HepG2 (cell line): ENCODE measurements around the gene ZNF217. TPM values are rescaled to one million over a fixed set of nuclear protein-coding genes. Genes with fewer than 3 reads are reported as not detected.

Source experiments
- ARID3A ChIP-seq: IDR thresholded peaks from 2 replicates; pipeline ENCODE4 v1.6.1; 2012; ENCODE audit warnings: low read depth, low read length, improper control_type of control experiment
- ETS1 ChIP-seq: sonication (generic); formaldehyde crosslinking; IDR thresholded peaks from 2 replicates; pipeline ENCODE4 v1.4.0; 2020; ENCODE audit warnings: missing genetic modification reagents
- HMGA1 ChIP-seq: sonication (generic); formaldehyde crosslinking; conservative IDR thresholded peaks from 2 replicates; pipeline ENCODE4 v1.4.0; 2020; ENCODE audit warnings: missing genetic modification reagents
- NR2F6 ChIP-seq, 2 experiments: IDR thresholded peaks; 2 replicates each; pipeline ENCODE4 v1.6.1; 2016; ENCODE audit warnings: antibody characterized with exemption in 1 of 2, mild to moderate bottlenecking in 1 of 2
- PRDM15 ChIP-seq: sonication (generic); formaldehyde crosslinking; IDR thresholded peaks from 2 replicates; pipeline ENCODE4 v1.4.0; 2020; ENCODE audit warnings: missing genetic modification reagents
- PRDM4 ChIP-seq: sonication (generic); formaldehyde crosslinking; IDR thresholded peaks from 2 replicates; pipeline ENCODE4 v1.9.0; 2021; ENCODE audit warnings: missing genetic modification reagents, borderline replicate concordance
- RFXAP ChIP-seq: sonication (generic); formaldehyde crosslinking; IDR thresholded peaks from 2 replicates; pipeline ENCODE4 v1.4.0; 2020; ENCODE audit warnings: missing genetic modification reagents, borderline replicate concordance
- SALL1 ChIP-seq: sonication (generic); formaldehyde crosslinking; IDR thresholded peaks from 2 replicates; pipeline ENCODE4 v1.8.0; 2022; ENCODE audit warnings: mild to moderate bottlenecking, missing genetic modification reagents
- TFAP4 ChIP-seq: sonication (generic); IDR thresholded peaks from 2 replicates; pipeline ENCODE4 v1.6.1; 2016; ENCODE audit warnings: low read depth, borderline replicate concordance
- ZNF280B ChIP-seq: sonication (generic); formaldehyde crosslinking; IDR thresholded peaks from 2 replicates; pipeline ENCODE4 v1.5.0; 2020; ENCODE audit warnings: missing genetic modification reagents, mild to moderate bottlenecking, borderline replicate concordance
- ZNF703 ChIP-seq: sonication (generic); formaldehyde crosslinking; IDR thresholded peaks from 2 replicates; pipeline ENCODE4 v1.5.1; 2020; ENCODE audit warnings: missing genetic modification reagents, mild to moderate bottlenecking, moderate library complexity, borderline replicate concordance
- ZNF878 ChIP-seq: sonication (generic); formaldehyde crosslinking; IDR thresholded peaks from 2 replicates; pipeline ENCODE4 v1.8.1; 2023; ENCODE audit warnings: mild to moderate bottlenecking, missing genetic modification reagents, moderate library complexity
- polyA plus RNA-seq, 8 experiments: library from polyadenylated mRNA; depleted of rRNA in 3 of 8; stranded (reverse) in 7 of 8; unstranded in 1 of 8; fragments of >200 nt; fragmentation: Illumina TruSeq in 4 of 8; extraction: Trizol in 4 of 8; gene quantifications; 2 replicates each; pipeline versions ENCODE4 v1.2.1 to v1.2.3, GENCODE V29; 2011 to 2016; ENCODE audit warnings: low read depth in 4 of 8, missing spikeins in 1 of 8, mixed read lengths in 1 of 8; ENCODE audit not compliant: insufficient read depth in 1 of 8
- total RNA-seq, 5 experiments: library from RNA; depleted of rRNA; stranded (reverse); fragments of >200 nt; fragmentation: Illumina TruSeq; extraction: Trizol; gene quantifications; 2 replicates each; pipeline ENCODE4 v1.2.3, GENCODE V29; 2016; ENCODE audit warnings: low read depth in 1 of 5

Gene ZNF217
- total and polyA plus RNA-seq, 2 of the 13 experiments (the other 11 are each of a cell fraction or from before 2014, with no cell fraction given) = 22.3 to 29.8 TPM

- no peak for TF ChIP-seq PRDM15 (CRISPR knock-in tag)
- TF ChIP-seq PRDM4 (CRISPR knock-in tag) = no peak
- peak; percentile 45; the same call in 1 of the 2 replicates for TF ChIP-seq NR2F6 (IDR thresholded peaks at IDR 0.05)
- peak; percentile 62; the same call in 1 of the 2 replicates for TF ChIP-seq NR2F6 (CRISPR knock-in tag; IDR thresholded peaks at IDR 0.05)
- TF ChIP-seq ETS1 = no peak
- TF ChIP-seq TFAP4 = peak; percentile 81; the same call in 1 of the 2 replicates
- peak; percentile 70; the same call in 1 of the 2 replicates for TF ChIP-seq ZNF878 (CRISPR knock-in tag)
- no peak for TF ChIP-seq ZNF280B (CRISPR knock-in tag)
- no peak for TF ChIP-seq ZNF703
- TF ChIP-seq RFXAP (CRISPR knock-in tag) = 0 out of 2 replicates have a peak, but pooled peaks have one; percentile 23
- TF ChIP-seq SALL1 = peak; percentile 78
- no peak for TF ChIP-seq ARID3A
- TF ChIP-seq HMGA1 (CRISPR knock-in tag) = no peak
These were observed 704 bp upstream of the ZNF217 start (continued) for GRCh38 chr20:53594068-53595017.
